Measurements from ENCODE around the gene P2RX7.
A peak's percentile ranks its signal among the peaks of the same experiment; 100 is the strongest.
"Not testable (repeated sequence)": the region's sequence is repeated elsewhere in the genome, so short reads cannot be mapped to it uniquely, and the experiment has no call there.

Gene P2RX7

DNA sequence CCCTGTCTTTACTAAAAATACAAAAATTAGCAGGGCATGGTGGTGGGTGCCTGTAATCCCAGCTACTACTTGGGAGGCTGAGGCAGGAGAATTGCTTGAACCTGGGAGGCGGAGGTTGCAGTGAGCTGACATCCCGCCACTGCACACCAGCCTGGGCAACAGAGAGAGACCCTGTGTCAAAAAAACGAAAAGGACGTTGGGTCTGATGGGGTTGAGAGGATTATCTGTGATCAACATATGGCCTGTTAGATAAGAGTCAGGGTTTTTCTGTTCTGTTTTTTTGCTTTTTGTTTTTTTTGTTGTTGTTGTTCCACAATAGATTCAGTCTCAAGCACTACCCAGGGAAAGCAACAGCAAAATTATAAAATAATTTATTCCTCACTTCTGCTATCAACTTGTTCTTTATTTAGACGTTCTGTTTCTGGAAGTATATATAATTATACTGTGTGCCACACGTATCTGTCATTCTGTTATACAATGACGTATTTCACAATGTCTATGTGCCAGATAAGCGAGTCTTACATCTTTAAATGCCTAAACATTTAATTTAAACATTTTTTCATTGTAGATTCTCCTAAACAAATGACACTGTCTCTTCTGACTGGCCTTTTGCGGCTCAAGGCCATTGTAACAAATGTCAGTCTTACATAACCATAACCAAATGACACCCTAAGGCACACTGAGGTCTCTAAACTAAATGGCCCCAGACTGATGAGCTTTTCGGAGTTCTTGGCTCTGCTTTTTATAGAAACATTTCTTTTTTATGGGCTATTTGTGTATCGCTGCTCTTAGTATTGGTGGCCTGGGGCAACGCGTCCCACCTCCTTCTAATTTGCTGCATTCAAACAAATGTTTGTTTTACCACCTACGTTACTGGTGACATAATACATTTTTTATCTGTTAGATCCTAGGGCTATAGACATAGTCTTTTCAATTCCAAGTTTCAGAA lies 70.0 kb downstream of the P2RX7 start:
- Mint-ChIP-seq H3K36me3 (ENCODE audit: low read depth) (no peaks in the 10 kb centered on the region), H3K9me3 (no peaks in the 10 kb centered on the region), H3K27ac (no peak overlapping the region), H3K4me1 (no peaks in the 10 kb centered on the region), H3K4me3 (no peak overlapping the region), H3K27me3 (ENCODE audit: low read depth, poor library complexity) (peaks cover 9% of the 10 kb centered on the region)
- no peak for DNase-seq
- no peak for TF ChIP-seq CTCF (IDR thresholded peaks at IDR 0.05)

- Mint-ChIP-seq H3K9me3 (no peaks in the 10 kb centered on the region), H3K36me3 (ENCODE audit: low read depth) (no peaks in the 10 kb centered on the region), H3K4me3 (no peak overlapping the region), H3K4me1 (no peaks in the 10 kb centered on the region), H3K27ac (no peak overlapping the region), H3K27me3 (ENCODE audit: low read depth, poor library complexity) (peaks cover 16% of the 10 kb centered on the region)
- no peak for DNase-seq
- no peak for TF ChIP-seq CTCF (IDR thresholded peaks at IDR 0.05)
Observed at GRCh38 chr12:121203482-121203881, 70.8 kb downstream of the P2RX7 start.

DNA sequence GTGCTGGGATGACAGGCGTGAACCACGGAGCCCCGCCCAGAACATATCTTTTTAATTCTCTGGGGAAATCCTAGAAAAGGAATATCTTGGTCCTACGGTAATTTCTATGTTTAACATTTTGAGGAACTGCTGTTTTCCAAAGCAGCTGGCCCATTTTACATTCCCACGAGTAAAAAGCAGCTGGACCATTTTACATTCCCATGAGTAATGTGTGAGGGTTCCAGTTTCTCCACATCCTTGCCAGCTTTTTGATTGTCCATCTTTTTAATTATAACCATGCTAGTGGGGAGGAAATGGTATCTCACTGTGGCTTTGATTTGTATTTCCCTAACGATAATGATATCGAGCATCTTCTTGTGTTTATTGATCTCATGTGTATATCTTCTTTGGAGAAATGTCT lies 72.8 kb downstream of the P2RX7 start:
- no peak overlapping the region for H3K27ac Mint-ChIP-seq
- H3K4me3 Mint-ChIP-seq: no peak overlapping the region
- no peak for DNase-seq
- peaks cover 20% of the 10 kb centered on the region for H3K27me3 Mint-ChIP-seq (ENCODE audit: low read depth, poor library complexity)
- no peaks in the 10 kb centered on the region for H3K9me3 Mint-ChIP-seq
- no peak for TF ChIP-seq CTCF (IDR thresholded peaks at IDR 0.05)
- no peaks in the 10 kb centered on the region for H3K36me3 Mint-ChIP-seq (ENCODE audit: low read depth)
- H3K4me1 Mint-ChIP-seq: peaks cover under 1% of the 10 kb centered on the region

DNA sequence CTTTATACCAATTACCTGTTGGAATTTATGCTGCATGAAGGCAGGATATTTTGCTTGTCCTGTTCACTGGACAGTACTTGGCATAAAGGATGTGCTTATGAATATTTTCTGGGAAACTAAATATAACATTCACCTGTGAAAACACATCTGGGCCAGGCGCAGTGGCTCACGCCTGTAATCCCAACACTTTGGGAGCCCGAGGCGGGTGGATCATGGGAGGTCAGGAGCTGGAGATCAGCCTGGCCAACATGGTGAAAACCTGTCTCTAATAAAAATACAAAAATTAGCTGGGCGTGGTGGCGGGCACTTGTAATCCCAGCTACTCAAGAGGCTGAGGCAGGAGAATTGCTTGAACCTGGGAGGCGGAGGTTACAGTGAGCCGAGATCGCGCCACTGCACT lies 75.9 kb downstream of the P2RX7 start:
- H3K36me3 Mint-ChIP-seq (ENCODE audit: low read depth); H3K4me1 Mint-ChIP-seq; H3K9me3 Mint-ChIP-seq; DNase-seq: not testable (repeated sequence)
- H3K27ac Mint-ChIP-seq: peak overlapping the region; percentile 29
- H3K4me3 Mint-ChIP-seq: peak overlapping the region; percentile 70
- H3K27me3 Mint-ChIP-seq (ENCODE audit: low read depth, poor library complexity): peaks cover 19% of the 10 kb centered on the region

- Mint-ChIP-seq H3K4me1 (peaks cover 8% of the 10 kb centered on the region), H3K27me3 (ENCODE audit: low read depth, poor library complexity) (peaks cover 13% of the 10 kb centered on the region), H3K9me3 (no peaks in the 10 kb centered on the region), H3K27ac (no peak overlapping the region), H3K36me3 (ENCODE audit: low read depth) (peaks cover 2% of the 10 kb centered on the region), H3K4me3 (peak overlapping the region; percentile 70)
- DNase-seq: no peak
- TF ChIP-seq CTCF (IDR thresholded peaks at IDR 0.05): no peak
Observed at GRCh38 chr12:121209221-121209620, 76.5 kb downstream of the P2RX7 start.

DNA sequence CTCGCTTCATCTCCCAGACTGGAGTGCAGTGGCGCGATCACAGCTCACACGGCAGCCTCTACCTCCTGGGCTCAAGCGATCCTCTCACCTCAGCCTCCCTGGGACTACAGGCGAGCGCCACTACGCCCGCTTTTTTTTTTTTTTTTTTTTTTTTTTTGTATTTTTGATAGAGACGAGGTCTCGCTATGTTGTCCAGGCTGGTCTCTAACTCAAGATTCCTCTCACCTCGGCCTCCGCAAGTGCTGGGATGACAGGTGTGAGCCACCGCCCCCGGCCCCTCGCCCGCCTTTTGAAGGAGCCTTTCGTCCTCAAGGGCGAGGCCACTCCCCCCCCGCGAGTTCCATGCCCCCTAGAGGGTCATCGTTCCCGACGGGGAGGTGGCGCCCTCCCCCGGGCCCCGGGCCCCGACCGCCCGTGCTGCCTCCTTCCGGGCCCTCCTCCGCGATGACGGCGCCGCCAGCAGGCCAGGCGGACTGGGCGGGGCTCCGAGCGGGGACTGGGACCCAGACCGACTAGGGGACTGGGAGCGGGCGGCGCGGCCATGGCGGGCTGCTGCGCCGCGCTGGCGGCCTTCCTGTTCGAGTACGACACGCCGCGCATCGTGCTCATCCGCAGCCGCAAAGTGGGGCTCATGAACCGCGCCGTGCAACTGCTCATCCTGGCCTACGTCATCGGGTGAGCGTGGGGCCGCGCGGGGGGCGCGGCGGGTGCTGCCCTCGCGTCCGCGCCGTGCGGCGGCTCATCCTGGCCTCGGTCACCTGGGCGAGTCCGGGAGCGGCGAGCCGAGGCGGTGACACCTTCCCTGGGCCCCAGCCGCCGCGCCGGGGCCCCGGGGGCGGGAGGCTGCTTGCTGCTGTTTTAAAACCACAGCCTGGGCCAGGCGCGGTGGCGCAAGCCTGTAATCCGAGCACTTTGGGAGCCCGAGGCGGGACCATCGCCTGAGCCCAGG lies 77.2 kb downstream of the P2RX7 start, which contains the start of gene P2RX4:
P2RX4 (plus strand) TSS at position 506 of the 949 bp plus-strand sequence; CDS start at position 542, 36 bp downstream.
- Mint-ChIP-seq H3K27me3 (ENCODE audit: low read depth, poor library complexity) (peaks cover 13% of the 10 kb centered on the region), H3K4me1 (peaks cover 8% of the 10 kb centered on the region), H3K36me3 (ENCODE audit: low read depth) (peaks cover 5% of the 10 kb centered on the region), H3K27ac (peak within 1 kb of the TSS; percentile 90), H3K9me3 (no peaks in the 10 kb centered on the region), H3K4me3 (peak within 1 kb of the TSS; percentile 87)
- no peak for TF ChIP-seq CTCF (IDR thresholded peaks at IDR 0.05)
- DNase-seq: peak; percentile 88
